NCI-H1417 (cell line): Measurements from ENCODE around the gene AGFG2.

Experiments
- DNase-seq, 3 experiments: peaks; one replicate each; lab custom pipeline; 2025; lab: John Stamatoyannopoulos, UW

The AGFG2 gene

GRCh38 chr7:100572281-100572948 is 33.4 kb downstream of the AGFG2 start:
- no peak for DNase-seq

- no peak for DNase-seq
Observed at GRCh38 chr7:100572949-100573675, 34.1 kb downstream of the AGFG2 start.

GRCh38 chr7:100573691-100574361 is 34.8 kb downstream of the AGFG2 start, which contains the start of gene SAP25:
Gene SAP25, minus strand, starts transcription at chr7:100573900. Its CDS starts 158 bp downstream, at chr7:100573742.
- DNase-seq, result no peak

- no peak for DNase-seq
Observed at GRCh38 chr7:100574362-100575205, 35.6 kb downstream of the AGFG2 start.

- DNase-seq, result no peak
Observed at GRCh38 chr7:100575206-100575631, 36.2 kb downstream of the AGFG2 start.

GRCh38 chr7:100575746-100576383 is 36.9 kb downstream of the AGFG2 start:
- DNase-seq, result no peak

GRCh38 chr7:100576384-100576993 is 37.5 kb downstream of the AGFG2 start:
- no peak for DNase-seq

- DNase-seq, result no peak
Observed at GRCh38 chr7:100577103-100577502, 38.1 kb downstream of the AGFG2 start.

GRCh38 chr7:100577507-100577906 is 38.5 kb downstream of the AGFG2 start:
- DNase-seq, result no peak

- no peak for DNase-seq
Observed at GRCh38 chr7:100578246-100579183, 39.5 kb downstream of the AGFG2 start.

GRCh38 chr7:100580466-100581283 is 41.7 kb downstream of the AGFG2 start:
- DNase-seq, result no peak

GRCh38 chr7:100582041-100582579 is 43.1 kb downstream of the AGFG2 start:
- no peak for DNase-seq

- no peak for DNase-seq
Observed at GRCh38 chr7:100582650-100583049, 43.6 kb downstream of the AGFG2 start.

GRCh38 chr7:100583132-100584053 is 44.4 kb downstream of the AGFG2 start:
- DNase-seq, result no peak

- DNase-seq, result no peak
Observed at GRCh38 chr7:100584054-100584682, 45.2 kb downstream of the AGFG2 start.

- DNase-seq, result peak; percentile 52 to 73 (median 55)
Observed at GRCh38 chr7:100584683-100585510, 45.9 kb downstream of the AGFG2 start.
